HEK293T (cell line): ENCODE results near the gene MTURN.
"Not testable (repeated sequence)": the region's sequence is repeated elsewhere in the genome, so short reads cannot be mapped to it uniquely, and the experiment has no call there.

Source experiments
- BHLHE40 ChIP-seq: fragments of 450-650 bp; IDR thresholded peaks from 2 replicates; pipeline ENCODE4 v1.6.1; 2016; ENCODE audit warnings: mild to moderate bottlenecking, moderate library complexity, borderline replicate concordance
- CTBP1 ChIP-seq: fragments of 450-650 bp; IDR thresholded peaks from 2 replicates; pipeline ENCODE4 v1.6.1; 2016; ENCODE audit warnings: borderline replicate concordance

DNA sequence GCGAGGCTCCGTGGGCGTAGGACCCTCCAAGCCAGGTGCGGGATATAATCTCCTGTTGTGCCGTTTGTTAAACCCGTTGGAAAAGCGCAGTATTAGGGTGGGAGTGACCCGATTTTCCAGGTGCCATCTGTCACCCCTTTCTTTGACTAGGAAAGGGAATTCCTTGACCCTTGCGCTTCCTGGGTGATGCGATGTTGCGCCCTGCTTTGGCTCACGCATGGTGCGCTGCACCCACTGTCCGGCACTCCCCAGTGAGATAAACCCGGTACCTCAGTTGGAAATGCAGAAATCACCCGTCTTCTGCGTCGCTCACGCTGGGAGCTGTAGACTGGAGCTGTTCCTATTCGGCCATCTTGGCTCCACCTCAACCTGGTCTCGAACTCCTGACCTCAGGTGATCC, 36.2 kb upstream of the MTURN start:
- not testable (repeated sequence) for TF ChIP-seq CTBP1, BHLHE40
